Stimulated activated naive CD4-positive, alpha-beta T cell treated with Interleukin-2 at 50 U/mL for 16 hours (primary cell): ENCODE measurements around the gene ALLC.
"Not testable (repeated sequence)": the region's sequence is repeated elsewhere in the genome, so short reads cannot be mapped to it uniquely, and the experiment has no call there.

Experiments
- DNase-seq: peaks from one replicate; lab custom pipeline; 2025; lab: John Stamatoyannopoulos, UW

Gene ALLC

GRCh38 chr2:3626118-3626811 is 31.7 kb upstream of the ALLC start:
- DNase-seq: no peak

- DNase-seq: no peak
Measured at GRCh38 chr2:3626812-3627499, 31.0 kb upstream of the ALLC start.

GRCh38 chr2:3627500-3628100 is 30.4 kb upstream of the ALLC start:
- no peak for DNase-seq

- no peak for DNase-seq
Measured at GRCh38 chr2:3628241-3628679, 29.7 kb upstream of the ALLC start.

- no peak for DNase-seq
Measured at GRCh38 chr2:3628800-3629199, 29.2 kb upstream of the ALLC start.

- no peak for DNase-seq
Measured at GRCh38 chr2:3630631-3631030, 27.4 kb upstream of the ALLC start.

- no peak for DNase-seq
Measured at GRCh38 chr2:3631161-3631850, 26.7 kb upstream of the ALLC start.

GRCh38 chr2:3631851-3632659 is 25.9 kb upstream of the ALLC start:
- DNase-seq: no peak

GRCh38 chr2:3633089-3633981 is 24.7 kb upstream of the ALLC start:
- DNase-seq: no peak

- no peak for DNase-seq
Measured at GRCh38 chr2:3633982-3634595, 23.9 kb upstream of the ALLC start.

- DNase-seq: no peak
Measured at GRCh38 chr2:3634596-3635121, 23.3 kb upstream of the ALLC start.

- DNase-seq: no peak
Measured at GRCh38 chr2:3635171-3635974, 22.6 kb upstream of the ALLC start.

- DNase-seq: not testable (repeated sequence)
Measured at GRCh38 chr2:3635975-3636327, 22.0 kb upstream of the ALLC start.

- no peak for DNase-seq
Measured at GRCh38 chr2:3636586-3637310, 21.3 kb upstream of the ALLC start.

GRCh38 chr2:3637311-3637675 is 20.7 kb upstream of the ALLC start:
- DNase-seq: no peak

- DNase-seq: no peak
Measured at GRCh38 chr2:3637692-3638455, 20.1 kb upstream of the ALLC start.

GRCh38 chr2:3638456-3638810 is 19.6 kb upstream of the ALLC start:
- DNase-seq: no peak

- DNase-seq: no peak
Measured at GRCh38 chr2:3639015-3639630, 18.9 kb upstream of the ALLC start.
